HG03378 (cell line): Measurements from ENCODE around the gene CNKSR3.
"Not testable (repeated sequence)": the region's sequence is repeated elsewhere in the genome, so short reads cannot be mapped to it uniquely, and the experiment has no call there.

Experiments
- ATAC-seq: cut with Tn5 transposase; IDR thresholded peaks from one replicate; pipeline ENCODE4 v1.9.1; 2021; ENCODE audit warnings: mild to moderate bottlenecking, moderate library complexity; ENCODE audit not compliant: unreplicated experiment

The CNKSR3 gene

DNA sequence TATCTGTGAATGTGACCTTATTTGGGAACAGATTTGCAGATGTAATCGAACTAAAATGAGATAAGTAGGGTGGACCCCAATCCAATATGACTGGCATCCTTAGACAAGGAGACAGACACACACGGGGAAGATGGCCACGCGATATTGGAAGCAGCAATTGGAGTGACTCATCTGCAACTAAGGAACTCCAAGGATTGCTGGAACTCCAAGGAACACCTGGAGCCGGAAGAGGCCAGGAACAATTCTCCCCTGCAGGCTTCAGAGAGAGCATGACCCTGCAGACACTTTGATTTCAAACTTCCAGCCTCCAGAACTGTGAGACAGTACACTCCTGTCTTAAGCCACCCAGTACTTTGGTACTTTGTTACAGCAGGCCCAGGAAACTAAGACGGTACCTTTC lies 19.5 kb upstream of the CNKSR3 start:
- no peak for ATAC-seq

DNA sequence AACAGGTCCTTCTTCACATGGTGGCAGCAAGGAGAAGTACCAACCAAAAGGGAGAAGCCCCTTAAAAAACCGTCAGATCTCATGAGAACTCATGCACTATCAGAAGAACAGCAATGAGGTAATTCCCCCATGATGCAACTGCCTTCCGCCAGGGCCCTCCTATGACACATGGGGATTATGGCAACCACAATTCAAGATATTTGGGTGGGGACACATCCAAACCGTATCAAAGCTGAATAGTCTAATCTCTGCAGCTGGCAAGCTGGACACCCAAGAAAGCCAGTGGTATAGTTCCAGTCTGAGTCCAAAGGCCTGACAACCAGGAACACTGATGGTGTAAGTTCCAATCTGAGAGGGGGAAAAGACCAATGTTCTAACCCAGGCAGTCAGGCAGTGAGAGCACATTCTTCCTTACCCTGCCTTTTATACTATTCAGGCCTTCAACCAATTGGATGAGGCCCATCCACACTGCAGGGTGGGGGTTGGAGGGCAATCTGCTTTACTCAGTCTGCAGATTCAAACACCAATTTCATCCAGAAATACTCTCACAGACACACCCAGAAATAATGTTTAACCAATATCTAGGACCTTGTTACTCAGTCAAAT lies 17.9 kb upstream of the CNKSR3 start:
- ATAC-seq, result no peak

DNA sequence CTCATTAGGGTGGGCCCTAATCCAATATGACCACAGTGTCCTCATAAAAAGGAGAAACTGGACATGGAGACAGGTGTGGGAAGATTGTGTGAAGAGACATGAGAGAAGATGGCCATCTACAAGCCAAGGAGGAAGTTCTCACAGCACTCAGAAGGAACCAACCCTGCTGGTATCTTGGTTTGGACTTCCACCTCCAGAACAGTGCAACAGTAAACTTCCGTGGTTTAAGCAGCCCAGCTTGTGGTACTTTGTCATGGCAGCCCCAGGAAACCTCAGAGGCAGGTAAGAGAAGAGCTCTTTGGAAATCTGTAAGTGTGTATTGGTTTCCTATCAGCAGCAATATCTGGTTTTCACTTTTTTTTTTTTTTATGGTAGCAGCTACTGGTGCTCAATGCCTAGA lies 16.5 kb upstream of the CNKSR3 start:
- no peak for ATAC-seq

DNA sequence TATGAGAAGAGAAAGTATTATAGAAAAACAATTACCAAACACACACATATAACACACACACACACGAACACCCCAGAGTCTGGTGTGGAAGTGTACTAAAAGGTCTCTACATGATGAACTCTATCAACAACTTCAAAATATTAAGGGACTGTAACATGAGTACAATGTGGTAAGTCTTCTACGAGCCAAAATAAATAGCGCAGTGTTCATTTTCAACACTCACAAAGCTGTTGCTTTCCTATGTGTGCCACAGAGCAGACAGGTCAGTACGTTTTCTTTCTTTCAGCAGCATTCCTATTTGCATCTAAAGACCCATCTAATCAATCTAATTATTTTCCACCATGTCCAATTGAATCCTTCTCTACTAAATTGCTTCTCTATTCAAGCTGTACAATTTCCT lies 12.1 kb upstream of the CNKSR3 start:
- no peak for ATAC-seq

- ATAC-seq, result no peak
Measured at GRCh38 chr6:154521412-154521811, 10.9 kb upstream of the CNKSR3 start.

DNA sequence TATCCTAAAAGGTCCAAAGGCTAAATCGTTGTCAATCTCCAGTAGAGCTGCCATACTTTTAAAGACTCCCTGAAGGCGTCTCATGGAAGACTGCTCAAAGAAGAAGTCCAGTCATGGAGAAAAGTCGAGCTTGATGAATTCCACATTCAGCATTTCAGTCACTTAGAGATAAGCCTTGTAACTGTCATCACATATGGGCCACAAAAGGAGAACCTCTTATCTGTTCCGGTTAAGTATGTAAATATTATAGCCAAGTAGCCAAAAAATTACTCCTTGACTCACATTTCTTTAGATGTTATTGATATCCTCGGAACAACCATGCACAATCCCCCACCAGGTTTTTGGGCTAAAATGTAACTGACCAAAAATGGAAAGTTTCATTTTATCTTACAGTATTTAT lies 9.8 kb upstream of the CNKSR3 start:
- no peak for ATAC-seq

GRCh38 chr6:154518396-154518795 lies 7.9 kb upstream of the CNKSR3 start:
- no peak for ATAC-seq

DNA sequence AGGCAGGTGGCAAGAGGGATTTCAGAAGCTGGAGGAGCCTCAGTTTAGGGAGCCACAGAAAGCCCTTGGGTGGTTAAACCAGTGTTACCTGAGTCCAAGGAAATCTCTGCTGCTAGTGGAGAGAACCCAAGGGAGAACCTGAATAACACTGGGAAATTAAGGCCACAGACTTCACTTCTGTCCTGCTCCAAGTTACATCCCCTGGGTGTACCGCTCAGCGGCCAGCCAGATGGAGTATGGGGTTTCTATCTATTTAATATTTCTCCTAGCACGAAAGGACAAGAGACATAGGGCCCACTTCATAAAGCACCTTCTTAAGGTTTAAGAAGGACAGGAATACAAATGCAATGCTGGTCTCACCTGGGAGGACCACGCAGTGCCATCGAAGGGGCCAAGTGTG lies 5.8 kb upstream of the CNKSR3 start:
- no peak for ATAC-seq

DNA sequence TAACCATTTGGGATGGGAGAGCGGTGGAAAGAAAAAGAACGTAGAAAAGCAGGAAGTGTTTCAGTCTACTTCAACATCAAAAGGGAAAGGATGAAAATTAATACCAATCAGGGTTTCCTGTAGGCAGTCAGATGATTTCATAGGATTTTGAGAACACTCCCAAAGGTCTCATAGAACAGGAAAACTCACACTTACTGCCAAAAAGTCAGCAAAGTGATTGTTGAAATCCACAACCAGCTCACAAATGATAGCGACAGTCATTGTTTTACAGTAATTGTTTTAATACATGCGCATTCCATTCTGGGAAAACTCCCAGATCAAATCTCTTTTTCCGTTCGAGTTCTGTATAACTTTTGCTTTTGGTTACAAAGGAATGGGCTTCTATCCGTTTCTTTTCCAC lies 5.3 kb upstream of the CNKSR3 start:
- ATAC-seq, result no peak

- ATAC-seq, result not testable (repeated sequence)
Measured at GRCh38 chr6:154515076-154515475, 4.6 kb upstream of the CNKSR3 start.

- no peak for ATAC-seq
Measured at GRCh38 chr6:154514481-154514880, 4.0 kb upstream of the CNKSR3 start.

DNA sequence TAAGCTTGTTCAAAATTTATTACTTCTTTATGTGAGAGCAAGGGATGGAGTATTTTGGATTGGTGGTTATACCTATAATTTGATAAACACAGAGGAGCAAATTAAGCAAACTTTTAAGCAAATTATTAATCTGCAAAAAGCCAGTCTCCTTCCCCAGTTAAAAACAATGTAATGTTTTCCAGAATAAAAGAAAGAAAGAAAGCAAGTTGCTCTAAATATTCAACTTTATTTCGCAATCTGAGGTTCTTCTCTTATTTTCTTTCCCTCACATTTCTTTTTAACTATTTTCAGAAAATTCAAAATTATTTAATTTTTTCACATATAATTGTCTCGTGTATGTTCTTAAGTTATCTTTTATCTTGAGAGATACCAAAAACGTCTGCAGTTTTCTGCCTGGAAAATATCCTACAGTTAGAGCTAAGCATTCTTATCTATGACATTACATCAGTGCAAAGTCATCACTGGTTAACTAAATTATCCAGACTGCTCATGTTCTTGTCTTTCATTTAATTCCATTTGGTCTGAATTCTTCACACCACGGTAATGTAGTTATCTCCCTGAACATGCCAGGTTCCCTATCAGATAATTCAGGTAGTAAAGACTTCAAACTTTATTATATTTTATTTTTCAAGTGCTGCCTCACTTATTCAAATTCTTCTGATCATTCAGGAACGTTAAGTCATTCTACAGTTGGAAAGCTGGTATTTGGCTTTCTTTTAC lies 3.3 kb upstream of the CNKSR3 start:
- ATAC-seq, result no peak

DNA sequence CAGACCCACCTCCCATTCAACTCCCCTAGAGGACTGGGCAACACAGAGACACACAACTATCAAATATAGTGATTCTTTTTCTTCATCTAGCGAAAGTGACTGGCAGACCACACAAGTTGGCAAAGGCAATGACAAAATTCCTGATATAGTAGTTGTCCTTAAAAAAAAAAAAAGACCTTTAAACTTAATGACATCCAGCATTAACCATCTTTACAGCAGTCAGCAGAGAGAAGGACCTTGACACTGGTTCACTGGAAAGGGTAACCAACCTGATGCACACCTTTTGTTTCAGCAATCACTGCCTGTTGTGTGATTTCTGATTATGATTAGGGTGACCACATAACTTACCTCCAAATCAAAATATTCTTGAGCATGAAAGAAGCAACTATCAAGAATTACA lies 1.7 kb upstream of the CNKSR3 start:
- ATAC-seq, result no peak

DNA sequence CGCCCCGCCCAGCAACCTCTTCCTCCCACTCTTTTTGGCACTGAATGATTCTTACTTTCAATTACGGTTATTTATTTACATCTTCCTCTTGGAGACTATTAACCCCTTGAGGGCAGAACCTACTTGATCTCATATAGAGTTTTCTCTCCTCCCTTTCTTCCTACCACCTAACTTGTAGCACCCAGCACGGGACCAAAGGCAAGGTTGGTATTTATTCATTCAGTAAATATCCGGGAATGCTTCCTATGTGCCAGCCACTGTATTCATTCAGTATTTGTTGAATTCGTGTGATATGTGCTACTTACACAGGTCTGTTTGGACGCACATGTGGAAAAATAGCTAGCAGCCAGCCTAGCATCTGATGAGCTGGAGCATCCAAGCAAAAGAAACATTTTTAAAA lies 1.3 kb upstream of the CNKSR3 start:
- ATAC-seq, result no peak

DNA sequence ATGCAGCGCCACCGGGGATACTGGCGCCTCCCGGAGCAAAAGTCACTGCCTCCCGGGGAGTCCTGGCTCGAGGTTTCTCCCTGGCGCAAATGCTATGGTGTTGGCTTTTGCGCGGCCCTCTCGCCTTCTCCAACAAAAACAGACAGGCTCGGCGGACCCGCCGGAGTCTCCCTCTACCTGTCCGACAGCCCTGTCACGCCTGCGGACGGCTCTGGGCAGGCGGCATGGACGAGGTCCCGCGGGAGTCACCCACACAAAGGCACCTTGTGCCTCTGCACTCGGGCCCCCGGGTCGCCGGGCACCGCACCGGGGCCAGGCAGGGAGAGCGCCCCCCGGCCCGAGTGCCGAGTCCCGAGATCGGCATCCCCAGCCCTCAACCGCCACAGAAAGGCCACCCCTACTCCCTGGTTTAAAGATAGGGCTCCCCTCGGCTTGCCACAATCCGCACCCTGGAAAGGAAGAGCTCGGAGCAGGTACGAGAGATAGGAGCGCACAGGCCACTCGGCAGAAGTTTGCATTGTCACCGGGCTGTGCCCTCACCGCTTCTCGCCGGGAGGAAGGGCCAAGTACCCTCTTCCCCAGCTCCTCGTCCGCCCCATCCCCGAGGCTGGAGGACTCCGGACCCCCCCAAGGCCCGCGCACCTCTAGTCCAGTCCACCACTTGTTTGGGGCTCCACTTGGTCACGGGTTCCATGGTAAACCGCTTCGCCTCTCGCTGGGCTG lies 903 bp downstream of the CNKSR3 start:
- peak; percentile 17 for ATAC-seq

- no peak for ATAC-seq
Measured at GRCh38 chr6:154508573-154509375, 1.7 kb downstream of the CNKSR3 start.

- no peak for ATAC-seq
Measured at GRCh38 chr6:154506991-154507898, 3.2 kb downstream of the CNKSR3 start.

- ATAC-seq, result no peak
Measured at GRCh38 chr6:154506582-154506981, 3.9 kb downstream of the CNKSR3 start.

GRCh38 chr6:154506108-154506507 lies 4.4 kb downstream of the CNKSR3 start:
- ATAC-seq, result no peak

DNA sequence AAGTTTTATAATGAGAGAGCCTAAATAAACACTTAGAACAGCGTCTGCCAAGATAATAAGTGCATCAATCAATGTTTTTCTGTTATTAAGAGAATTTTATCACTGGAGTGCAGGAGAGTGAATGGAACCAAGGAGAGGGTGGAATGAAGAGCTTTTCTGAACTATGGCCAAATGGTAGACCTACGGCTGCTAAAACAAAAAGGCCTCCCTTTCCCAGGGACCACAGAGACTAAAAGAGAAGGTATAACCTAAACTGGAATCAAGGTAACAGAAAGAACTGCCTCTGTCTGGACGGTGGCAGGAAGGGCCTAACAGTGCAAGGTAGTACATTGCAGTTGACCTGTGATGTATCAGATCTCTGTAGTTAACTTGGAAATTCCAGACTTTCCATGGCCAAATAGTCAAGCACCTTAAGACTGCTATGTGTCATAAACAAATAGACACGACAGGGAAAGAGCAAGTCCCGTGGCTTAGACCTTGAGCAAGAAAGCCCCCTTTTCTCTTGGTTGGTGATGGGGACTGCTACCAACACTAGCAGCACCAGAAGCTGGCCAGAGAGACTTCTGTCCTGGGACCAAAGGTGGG lies 5.5 kb downstream of the CNKSR3 start:
- ATAC-seq, result no peak
